CD4-positive, alpha-beta T cell treated with Interleukin-6 at 100 ng/mL for 8 hours (primary cell): ENCODE results near the gene TRIM61.
"Not testable (repeated sequence)": the region's sequence is repeated elsewhere in the genome, so short reads cannot be mapped to it uniquely, and the experiment has no call there.

Source experiments
- DNase-seq: peaks from one replicate; pipeline ENCODE4 v3.0.0-alpha.2; 2020; ENCODE audit warnings: mixed read lengths, low spot score

Gene TRIM61

GRCh38 chr4:164977243-164978164 lies at the start of gene TRIM61:
TSS of gene TRIM61 (minus strand) at chr4:164977657. CDS start at chr4:164970002, 7,655 bp downstream.
- DNase-seq = peak; percentile 13

- DNase-seq = not testable (repeated sequence)
Observed at GRCh38 chr4:165025782-165026181, 48.3 kb upstream of the TRIM61 start.

- not testable (repeated sequence) for DNase-seq
Observed at GRCh38 chr4:165019995-165020394, 42.5 kb upstream of the TRIM61 start.

GRCh38 chr4:165016971-165017370 lies 39.5 kb upstream of the TRIM61 start:
- DNase-seq = no peak

- no peak for DNase-seq
Observed at GRCh38 chr4:165013691-165014090, 36.2 kb upstream of the TRIM61 start.

GRCh38 chr4:165011403-165011802 lies 33.9 kb upstream of the TRIM61 start:
- DNase-seq = no peak

- DNase-seq = no peak
Observed at GRCh38 chr4:165010991-165011390, 33.5 kb upstream of the TRIM61 start.

- DNase-seq = no peak
Observed at GRCh38 chr4:165010487-165010886, 33.0 kb upstream of the TRIM61 start.

GRCh38 chr4:165009493-165010227 lies 32.2 kb upstream of the TRIM61 start:
- no peak for DNase-seq

- no peak for DNase-seq
Observed at GRCh38 chr4:165006886-165007285, 29.4 kb upstream of the TRIM61 start.

- DNase-seq = no peak
Observed at GRCh38 chr4:165006456-165006855, 29.0 kb upstream of the TRIM61 start.

GRCh38 chr4:165005352-165005925 lies 28.0 kb upstream of the TRIM61 start:
- DNase-seq = no peak

- DNase-seq = not testable (repeated sequence)
Observed at GRCh38 chr4:165001957-165002356, 24.5 kb upstream of the TRIM61 start.

- DNase-seq = not testable (repeated sequence)
Observed at GRCh38 chr4:164998526-164999080, 21.1 kb upstream of the TRIM61 start.

GRCh38 chr4:164997941-164998340 lies 20.5 kb upstream of the TRIM61 start:
- no peak for DNase-seq

- no peak for DNase-seq
Observed at GRCh38 chr4:164997324-164997723, 19.9 kb upstream of the TRIM61 start.

GRCh38 chr4:164996123-164996522 lies 18.7 kb upstream of the TRIM61 start:
- DNase-seq = not testable (repeated sequence)

- DNase-seq = not testable (repeated sequence)
Observed at GRCh38 chr4:164990786-164991185, 13.3 kb upstream of the TRIM61 start.

GRCh38 chr4:164989471-164989870 lies 12.0 kb upstream of the TRIM61 start:
- DNase-seq = no peak

GRCh38 chr4:164971929-164972328 lies 5.5 kb downstream of the TRIM61 start:
- DNase-seq = not testable (repeated sequence)

GRCh38 chr4:164959896-164960295 lies 17.6 kb downstream of the TRIM61 start:
- no peak for DNase-seq

- DNase-seq = not testable (repeated sequence)
Observed at GRCh38 chr4:164959421-164959820, 18.0 kb downstream of the TRIM61 start.
